DMS79 treated with DMSO at 0.1 percent for 48 hours (cell line): ENCODE results near the gene ZFYVE9.
A peak's percentile ranks its signal among the peaks of the same experiment; 100 is the strongest.
"Not testable (repeated sequence)": the region's sequence is repeated elsewhere in the genome, so short reads cannot be mapped to it uniquely, and the experiment has no call there.

Source experiments
- DNase-seq: peaks from one replicate; lab custom pipeline; 2025; lab: John Stamatoyannopoulos, UW

The ZFYVE9 gene, protein sequence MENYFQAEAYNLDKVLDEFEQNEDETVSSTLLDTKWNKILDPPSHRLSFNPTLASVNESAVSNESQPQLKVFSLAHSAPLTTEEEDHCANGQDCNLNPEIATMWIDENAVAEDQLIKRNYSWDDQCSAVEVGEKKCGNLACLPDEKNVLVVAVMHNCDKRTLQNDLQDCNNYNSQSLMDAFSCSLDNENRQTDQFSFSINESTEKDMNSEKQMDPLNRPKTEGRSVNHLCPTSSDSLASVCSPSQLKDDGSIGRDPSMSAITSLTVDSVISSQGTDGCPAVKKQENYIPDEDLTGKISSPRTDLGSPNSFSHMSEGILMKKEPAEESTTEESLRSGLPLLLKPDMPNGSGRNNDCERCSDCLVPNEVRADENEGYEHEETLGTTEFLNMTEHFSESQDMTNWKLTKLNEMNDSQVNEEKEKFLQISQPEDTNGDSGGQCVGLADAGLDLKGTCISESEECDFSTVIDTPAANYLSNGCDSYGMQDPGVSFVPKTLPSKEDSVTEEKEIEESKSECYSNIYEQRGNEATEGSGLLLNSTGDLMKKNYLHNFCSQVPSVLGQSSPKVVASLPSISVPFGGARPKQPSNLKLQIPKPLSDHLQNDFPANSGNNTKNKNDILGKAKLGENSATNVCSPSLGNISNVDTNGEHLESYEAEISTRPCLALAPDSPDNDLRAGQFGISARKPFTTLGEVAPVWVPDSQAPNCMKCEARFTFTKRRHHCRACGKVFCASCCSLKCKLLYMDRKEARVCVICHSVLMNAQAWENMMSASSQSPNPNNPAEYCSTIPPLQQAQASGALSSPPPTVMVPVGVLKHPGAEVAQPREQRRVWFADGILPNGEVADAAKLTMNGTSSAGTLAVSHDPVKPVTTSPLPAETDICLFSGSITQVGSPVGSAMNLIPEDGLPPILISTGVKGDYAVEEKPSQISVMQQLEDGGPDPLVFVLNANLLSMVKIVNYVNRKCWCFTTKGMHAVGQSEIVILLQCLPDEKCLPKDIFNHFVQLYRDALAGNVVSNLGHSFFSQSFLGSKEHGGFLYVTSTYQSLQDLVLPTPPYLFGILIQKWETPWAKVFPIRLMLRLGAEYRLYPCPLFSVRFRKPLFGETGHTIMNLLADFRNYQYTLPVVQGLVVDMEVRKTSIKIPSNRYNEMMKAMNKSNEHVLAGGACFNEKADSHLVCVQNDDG (N-terminal part only)

DNA sequence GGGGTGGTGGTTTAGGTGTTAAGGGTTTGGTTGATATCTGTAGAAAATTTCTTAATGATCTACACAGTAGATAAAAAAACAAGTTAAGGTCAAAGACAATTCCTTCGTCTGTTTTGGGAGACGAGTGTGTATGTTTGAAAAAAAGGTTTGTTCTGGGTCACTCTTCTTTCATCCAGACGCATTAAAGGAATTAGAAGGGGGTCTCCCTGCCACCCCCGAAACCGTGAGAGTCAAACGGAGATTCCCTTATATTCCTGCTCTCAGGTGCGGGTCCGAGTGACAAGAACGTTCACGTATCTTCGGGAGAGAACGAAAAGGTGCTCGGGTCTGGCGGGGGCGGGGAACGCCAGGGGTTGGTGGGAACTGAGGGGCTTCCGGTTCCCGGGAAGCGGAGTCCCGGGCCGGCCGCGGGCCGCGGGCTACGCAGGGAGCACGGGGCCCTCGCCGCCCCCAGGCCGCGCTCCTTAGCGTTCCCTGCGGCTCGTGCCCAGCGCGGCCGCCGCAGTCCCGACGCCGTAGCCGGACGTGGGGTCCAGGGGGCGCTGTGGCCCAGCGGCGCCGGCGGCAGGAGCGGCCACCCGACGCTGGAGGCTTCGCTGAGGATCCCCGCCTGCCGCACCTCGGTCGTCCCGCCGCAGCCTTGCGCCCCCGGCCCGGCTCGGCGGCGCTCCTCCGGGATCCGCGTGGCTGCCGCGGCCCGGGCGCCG, at the start of gene ZFYVE9:
Gene ZFYVE9, plus strand, starts transcription at position 577 of the 707 bp plus-strand sequence. CDS start 91,118 bp downstream, outside the sequence.
- peak; percentile 54 for DNase-seq

DNA sequence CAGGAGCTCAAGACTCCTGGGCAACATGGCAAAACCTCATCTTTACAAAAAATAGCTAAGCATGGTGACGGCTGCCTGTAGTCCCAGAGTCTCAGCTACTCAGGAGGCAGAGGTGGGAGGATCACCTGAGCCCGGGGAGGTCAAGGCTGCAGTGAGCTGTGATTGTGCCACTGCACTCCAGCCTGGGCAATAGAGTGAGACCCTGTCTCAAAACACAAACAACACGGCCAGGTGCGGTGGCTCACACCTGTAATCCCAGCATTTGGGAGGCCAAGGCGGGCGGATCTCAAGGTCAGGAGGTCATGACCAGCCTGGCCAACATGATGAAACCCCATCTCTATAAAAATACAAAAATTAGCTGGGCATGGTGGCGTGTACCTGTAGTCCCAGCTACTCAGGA, 47.6 kb upstream of the ZFYVE9 start:
- DNase-seq = not testable (repeated sequence)

DNA sequence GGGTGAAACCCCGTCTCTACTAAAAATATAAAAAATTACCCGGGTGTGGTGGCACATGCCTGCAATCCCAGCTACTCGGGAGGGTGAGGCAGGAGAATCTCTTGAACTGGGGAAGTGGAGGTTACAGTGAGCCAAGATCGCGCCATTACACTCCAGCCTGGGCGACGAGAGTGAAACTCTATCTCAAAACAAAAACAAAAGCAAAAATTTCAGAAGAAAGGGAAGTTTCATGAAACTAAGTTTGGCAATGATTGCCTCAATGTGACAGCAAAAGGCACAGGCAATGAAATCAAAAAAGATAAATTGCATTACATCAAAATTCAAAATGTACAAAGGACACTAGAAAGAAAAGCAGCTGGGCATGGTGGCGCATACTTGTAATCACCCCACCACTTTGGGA, 45.7 kb upstream of the ZFYVE9 start:
- DNase-seq = no peak

DNA sequence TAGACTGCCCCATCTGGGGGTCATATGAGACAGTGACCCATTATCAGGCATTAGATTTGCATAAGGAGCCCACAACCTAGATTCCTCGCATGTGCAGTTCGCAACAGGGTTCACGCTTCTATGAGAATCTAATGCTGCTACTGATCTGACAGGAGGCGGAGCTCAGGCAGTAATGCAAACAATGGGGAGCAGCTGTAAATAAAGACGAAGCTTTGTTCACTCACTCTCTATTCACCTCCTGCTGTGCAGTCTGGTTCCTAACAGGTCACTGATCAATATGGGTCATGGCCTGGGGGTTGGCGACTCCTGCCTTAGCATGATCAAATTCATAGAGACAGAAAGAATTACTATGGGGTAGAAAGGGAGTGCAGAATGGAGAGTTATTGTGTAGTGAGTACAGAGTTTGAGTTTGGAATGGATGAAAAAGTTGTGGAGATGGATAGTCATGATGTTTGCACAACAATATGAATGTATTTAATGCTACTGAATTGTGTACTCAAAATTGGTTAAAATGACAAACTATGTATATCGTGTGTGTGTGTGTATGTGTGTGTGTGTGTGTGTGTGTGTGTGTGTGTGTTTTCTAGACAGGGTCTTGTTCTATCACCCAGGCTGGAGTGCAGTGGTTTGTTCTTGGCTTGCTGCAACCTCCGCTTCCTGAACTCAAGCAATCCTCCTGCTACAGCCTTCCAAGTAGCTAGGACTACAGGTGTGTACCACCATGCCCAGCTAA, 43.6 kb upstream of the ZFYVE9 start:
- DNase-seq = no peak

DNA sequence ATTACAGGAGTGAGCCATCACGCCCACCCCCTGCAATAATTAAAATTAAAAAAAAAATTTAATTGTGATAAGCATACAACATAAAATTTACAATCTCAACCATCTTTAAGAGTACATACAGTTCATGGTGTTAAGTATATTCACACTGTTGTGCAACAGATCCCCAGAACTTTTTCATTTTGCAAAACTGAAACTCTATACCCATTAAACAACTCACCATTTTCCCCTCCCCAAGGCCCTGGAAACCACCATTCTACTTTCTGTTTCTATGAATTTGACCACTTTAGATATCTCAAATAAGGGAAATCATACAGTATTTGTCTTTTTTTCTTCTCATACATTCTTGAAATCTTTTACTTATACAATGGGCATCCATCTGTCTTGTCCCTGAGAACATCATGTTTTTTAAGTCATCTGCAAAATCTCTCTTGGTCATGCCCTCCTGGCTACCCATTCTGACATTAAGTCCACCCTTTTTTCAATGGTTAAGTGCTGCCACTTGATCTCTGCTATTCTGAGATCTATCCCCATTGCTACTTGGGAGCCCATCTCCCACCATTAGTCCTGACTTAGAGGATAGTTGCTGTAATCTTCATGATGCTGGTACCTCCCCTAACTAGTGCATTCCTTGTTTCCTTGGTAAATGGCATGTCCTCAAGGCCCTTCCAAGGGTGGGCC, 39.4 kb upstream of the ZFYVE9 start:
- DNase-seq = no peak

DNA sequence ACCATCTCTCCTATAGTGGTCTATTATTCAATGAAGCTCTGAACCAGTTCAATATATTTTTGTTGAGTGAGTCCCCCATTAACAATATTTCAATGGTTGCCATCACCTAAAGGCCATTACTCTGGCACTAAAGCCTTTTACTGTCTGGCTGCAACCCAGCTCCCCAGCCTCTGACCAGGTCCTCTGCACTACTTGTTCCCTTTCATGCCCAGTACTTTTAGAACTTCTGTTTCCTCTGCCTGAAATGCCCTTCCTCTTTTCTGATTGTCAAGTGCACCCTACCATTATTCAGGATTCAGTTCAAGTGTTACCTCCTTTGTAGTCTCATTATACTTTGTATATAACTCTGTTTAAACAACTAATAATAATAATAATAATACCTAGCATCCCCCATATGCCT, 30.4 kb upstream of the ZFYVE9 start:
- DNase-seq = no peak

DNA sequence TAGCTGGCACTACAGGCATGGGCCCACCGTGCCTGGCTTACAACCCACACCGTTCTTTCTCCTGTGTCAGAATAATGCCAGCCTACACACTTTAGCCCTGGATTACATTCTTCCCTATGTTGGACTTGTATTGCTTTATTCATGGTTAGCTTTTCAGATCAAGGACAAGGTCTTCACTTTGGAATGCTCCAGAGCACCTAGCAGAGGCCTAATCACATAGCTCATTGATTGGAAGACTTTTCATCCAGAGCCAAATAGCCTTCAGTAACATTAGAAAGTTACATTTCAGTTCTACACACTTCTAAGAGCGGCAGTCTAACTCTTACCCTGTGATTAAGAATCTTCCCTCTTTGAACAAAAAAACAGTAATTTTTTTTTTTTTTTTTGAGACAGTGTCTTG, 29.4 kb upstream of the ZFYVE9 start:
- DNase-seq = no peak

DNA sequence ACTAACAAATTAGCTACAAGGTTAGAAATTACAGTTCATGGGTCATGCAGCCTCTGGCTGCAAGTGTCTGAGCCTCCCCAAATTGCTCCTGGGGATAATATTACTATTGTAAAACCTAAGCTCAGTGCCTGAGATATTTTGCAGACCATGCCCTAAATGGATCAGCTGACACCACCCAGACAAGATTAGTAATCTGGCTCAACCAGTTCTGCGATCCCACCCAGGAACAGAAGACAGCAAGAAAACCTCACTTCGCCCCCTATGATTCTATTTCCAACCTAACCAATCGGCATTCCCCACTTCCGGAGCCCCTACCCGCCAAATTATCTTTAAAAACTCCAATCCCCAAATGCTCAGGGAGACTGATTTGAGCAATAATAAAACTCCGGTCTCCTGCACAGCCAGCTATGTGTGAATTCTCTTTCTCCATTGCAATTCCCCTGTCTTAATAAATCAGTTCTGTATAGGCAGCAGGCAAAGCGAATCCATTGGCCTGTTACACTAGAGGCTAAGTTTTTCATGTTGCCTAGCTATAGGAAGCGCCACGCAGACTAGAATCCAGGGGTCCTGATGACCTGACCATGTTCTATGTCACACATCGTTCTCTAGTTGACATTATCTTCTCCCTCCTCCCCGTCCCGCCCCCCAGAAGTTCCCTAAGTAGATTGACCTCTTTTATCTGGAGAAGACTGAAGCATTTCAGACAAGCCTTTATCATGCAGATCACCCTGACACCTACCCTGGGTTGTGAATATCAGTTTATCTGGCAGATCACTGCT, 22.4 kb upstream of the ZFYVE9 start:
- DNase-seq = no peak

DNA sequence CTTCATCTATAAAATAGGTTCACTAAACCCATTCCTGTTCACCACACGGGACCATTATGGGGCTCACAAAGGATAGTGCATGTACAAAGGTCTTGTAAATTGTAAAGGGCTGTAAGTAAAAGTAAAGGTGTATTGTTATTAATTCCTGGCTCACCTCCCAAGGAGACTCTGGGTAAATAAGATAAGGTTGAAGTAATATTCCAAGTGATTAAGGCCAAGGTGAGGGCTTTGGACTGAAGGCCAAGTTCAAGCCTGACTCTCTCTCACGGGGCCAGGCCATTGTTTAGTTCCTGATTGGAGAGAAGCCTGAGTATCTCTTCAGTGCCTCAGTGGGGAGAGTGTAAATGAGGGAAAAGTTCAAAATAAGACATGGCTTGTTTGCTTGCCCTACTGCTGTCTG, 19.5 kb upstream of the ZFYVE9 start:
- no peak for DNase-seq

DNA sequence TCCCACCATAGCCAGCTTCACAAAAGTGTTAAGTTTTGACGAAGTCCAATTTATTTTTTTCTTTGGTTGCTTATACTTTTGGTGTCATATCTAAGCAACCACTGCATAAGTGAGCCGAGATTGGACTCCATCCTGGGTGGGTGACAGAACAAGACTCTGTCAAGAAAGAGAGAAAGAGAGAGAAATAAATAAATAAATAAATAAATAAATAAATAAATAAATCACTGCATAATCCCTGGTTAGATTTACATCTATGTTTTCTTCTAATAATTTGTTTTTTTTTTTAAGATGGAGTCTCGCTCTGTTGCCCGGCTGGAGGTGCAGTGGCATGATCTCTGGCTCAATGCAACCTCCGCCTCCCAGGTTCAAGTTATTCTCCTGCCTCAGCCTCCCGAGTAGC, 18.3 kb upstream of the ZFYVE9 start:
- no peak for DNase-seq

DNA sequence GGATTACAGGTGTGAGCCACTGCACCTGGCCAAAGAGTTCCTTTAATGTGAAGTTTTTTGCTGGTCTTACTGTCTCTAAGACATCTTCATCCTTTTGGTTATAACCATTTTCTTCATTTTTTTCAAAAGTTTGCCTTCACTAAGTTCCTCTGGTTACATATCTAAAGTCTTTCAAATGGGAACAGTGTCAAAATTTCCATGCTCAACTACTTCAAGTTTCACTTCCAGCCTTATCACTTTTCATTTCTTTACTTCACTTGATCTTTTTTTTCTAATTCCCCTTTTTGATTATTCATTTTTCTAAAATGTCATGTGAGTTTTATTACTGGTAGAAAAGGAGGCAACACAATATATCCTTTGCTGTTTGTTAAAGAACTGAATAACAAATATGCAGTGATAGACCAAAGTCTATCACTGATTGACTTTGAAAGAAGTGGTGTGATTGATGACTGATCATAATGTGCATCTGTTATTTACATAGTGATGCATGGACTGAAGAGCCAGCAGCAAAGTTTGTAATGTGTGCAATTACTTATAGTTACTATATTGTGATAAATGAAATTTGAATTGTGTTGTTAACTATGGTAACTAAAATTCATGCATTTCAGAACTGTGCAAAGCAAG, 16.0 kb upstream of the ZFYVE9 start:
- DNase-seq = no peak

DNA sequence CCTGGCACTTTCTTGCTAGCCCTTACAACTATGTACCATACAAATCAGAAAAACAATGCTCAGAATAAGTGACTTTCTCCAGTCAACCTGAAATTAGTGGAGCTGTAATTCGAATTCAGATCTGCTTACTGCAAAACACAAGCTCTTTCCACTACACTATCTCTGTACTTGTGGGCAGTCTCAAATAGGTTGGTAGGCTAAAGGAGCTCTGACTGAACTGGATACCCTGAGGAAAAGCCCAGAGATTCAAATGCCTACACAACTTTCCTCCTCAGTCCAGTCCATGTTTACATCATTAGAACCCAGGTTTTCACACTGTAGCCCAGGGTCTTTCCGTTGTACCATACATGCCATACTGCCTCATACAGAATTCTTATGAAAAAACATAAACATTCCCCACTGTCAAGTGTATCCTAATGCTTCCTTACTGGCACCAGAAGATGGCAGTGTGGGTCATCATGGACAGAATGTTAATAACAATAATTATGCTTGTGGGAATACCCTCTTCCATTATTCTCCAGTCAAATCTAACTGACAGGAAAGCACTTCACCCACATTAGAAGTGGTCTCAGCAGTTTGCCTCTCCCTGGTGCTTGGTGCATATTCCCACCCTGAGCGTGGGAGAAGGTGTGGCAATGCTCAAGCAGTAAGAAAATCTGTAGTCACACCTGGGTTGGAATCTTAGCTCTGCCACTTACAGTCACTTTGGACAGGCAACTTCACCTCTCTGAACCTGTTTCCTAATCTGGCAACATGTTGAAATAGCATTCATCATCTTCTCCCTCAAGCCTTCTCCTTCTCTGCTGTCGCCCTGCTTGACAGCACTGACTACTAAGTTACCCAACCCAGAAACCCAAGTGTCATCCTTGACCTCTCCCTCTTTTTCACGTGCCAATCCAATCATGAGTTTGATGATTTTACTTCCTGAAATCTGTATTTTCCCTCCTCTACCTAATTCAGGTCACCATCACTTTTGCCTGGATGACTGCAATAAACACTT, 14.4 kb upstream of the ZFYVE9 start:
- DNase-seq = peak; percentile 53

DNA sequence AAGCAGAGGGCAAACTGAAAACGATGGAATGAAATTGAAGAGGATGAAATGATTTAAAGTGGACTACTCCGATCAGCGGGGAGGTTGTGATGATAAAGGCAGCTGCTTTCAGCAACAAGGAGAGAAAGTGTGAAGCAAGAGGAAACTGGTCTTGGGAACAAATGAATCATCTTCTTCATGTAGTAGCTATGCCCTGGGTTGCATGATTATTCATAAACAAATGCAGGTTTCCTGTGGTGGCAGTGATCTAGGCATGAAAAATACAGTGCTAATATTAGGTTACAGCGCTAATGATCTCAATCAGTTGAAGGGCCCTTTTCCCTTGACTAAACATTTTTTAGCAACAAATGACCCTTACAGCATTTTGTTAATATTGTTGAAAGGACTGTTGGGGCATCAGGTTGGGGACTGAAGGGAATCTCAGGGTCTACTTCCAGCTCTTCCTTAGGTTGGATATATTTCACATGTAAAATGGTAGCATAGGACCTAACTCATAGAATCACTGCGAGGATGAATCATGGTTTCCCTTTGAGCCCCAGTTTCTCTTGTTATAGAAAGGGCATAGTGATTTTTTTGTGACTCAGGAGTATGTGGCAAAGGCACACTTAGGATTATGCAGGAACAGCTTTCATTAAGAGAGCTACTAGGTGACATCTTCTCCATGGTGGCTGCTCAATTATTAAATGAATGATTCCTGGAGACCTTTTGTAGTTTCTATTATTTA, 1.9 kb upstream of the ZFYVE9 start:
- peak; percentile 52 for DNase-seq

DNA sequence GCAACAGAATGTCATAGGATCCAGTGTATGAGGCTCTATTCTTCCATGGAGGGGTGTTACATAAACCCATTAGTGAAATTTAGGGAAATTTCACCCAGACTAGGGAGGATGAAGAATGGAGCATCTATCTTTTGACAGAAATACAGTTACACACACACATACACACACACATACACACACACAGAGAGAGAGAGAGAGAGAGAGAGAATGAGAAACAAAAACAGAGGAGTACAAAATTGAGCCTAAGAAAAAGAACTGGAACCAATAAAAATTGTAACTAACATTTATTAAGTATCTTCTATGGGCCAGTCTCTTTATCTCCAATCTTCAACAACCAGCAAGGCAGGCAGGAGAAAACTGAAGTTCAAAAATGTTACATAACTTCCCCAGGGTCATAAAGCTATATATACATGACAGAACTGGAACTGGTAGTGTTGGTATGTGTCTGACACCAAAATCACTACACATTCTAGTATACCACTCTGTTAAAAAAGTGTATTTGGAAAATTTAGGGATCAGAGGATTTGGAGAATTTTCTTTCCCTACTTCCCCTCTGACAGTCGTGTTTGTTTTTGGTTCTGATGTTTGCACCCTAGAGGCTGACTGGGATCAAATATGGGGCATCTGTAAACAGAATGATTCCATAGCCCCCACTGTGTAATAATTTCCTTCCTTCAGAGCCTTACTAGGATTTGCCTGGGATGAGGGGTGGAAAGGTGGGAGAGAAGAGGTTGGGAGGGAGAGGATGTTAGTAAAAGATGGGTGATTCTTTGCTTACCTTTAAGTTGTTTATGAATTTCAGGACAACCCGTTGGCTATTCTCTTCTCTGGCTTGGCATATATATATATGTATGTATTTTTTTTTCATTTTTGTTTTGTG, 1.0 kb upstream of the ZFYVE9 start:
- no peak for DNase-seq

DNA sequence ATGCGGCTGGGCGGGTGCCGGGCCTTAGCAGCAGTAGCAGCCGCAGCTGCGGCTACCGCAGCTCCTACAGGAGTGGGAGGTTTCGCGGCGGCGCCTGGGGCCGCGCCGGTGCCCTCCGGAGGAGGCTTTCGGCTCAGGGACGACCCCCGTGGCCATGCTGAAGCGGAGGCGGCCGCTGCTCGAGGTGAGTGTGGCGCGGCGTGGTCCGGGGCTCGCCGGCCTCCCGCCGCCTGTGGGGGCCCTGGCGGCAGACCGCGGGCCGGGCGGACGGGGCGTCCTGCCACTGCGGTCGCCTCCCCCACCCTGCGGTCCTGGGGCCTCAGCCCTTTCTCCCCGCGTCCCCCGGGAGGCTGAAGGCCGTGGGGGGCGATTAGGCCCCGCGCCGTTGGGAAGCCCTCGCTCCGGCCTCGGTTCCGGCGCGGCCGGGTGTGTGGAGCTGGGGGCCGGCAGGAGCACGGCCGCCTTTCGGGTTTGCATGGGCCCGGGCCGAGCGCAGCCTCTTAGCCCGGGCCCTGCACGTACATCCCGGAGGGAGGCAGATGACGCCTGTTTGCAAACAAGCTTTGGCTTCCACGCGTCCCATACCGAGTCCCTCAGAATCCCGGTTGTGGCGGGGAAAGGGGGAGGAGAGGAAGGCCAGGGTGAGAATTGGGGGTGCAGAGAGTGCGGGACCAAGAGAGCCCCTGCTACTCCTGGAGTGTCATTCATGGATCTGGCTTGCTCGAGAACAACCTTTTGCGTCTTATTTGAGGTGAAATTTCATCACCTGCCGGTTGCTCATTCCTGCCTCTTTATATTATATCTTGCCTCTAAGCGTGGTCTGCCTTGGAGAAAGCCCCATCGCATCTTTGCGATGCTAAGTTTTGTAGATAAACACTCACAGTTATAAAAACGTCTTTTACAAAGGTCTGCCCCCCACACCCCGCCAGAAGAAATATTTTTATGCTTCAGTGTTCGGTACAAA, 613 bp downstream of the ZFYVE9 start:
- DNase-seq = peak; percentile 37
